ENCODE measurements around the gene ATAD3B. TPM values are rescaled to one million over a fixed set of nuclear protein-coding genes. Genes with fewer than 3 reads are reported as not detected.

Gene ATAD3B
- total RNA-seq, 1 donor from 2014 or later: 63.0 TPM

DNA sequence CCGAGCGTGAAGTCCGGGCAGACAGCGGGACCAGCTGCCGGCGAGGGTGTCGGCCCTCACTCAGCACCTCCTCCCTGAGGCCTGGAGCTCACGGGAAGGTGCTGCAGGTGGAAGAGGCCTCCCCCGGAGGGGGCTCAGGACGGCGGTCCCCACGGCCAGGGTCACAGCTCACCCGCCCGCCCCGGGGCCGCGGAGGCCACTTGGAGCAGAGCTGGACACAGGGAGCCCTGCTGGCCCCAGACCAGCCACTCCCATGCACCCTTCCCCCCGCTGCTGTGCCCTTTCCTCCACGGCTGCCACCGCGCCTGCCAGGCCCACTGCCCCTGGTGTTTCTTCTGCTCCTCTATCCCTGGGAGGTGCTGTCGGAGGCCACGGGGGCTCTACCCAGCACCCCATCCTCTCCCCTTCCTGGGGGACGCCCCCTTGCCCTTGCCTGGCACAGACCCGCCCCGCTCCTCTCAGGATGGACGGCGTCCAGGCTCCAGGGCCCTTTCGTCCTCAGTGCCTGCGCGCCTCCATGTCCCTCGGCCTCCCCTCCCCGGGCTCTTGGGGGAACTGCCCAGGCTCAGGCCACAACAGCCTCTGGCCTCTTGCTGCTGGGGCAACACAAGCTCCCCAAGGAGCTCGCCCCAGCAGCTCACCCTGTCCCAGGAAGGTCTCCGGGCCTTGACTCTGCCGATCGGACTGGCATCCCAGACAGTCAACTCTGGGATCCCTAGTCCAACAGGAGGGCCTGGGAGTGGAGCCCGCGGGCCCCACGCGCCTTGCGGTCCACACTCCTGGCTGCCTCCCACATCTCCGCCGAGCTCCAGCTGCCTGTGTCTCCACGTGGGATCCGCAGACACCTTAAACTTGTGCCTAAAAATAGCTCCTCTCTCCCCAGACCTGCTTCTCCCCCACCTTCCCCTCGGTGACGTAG, 64.7 kb downstream of the ATAD3B start:
- Mint-ChIP-seq H3K4me1 (ENCODE audit: low read depth, unreplicated experiment) (peaks cover 4% of the 10 kb centered on the region), H3K9me3 (ENCODE audit: unreplicated experiment) (peaks cover 5% of the 10 kb centered on the region), H3K4me3 (ENCODE audit: unreplicated experiment) (no peak overlapping the region), H3K27ac (ENCODE audit: unreplicated experiment) (no peak overlapping the region), H3K27me3 (ENCODE audit: low read depth, unreplicated experiment) (no peaks in the 10 kb centered on the region), H3K36me3 (ENCODE audit: low read depth, unreplicated experiment) (peaks cover 8% of the 10 kb centered on the region)
- no peak overlapping the region for H3K4me3 ChIP-seq (ENCODE audit: insufficient read depth, low read depth, low read length)
- H3K9me3 ChIP-seq (ENCODE audit: insufficient read depth, low read depth, low read length): peaks cover 4% of the 10 kb centered on the region
- peaks cover 8% of the 10 kb centered on the region for H3K36me3 ChIP-seq (ENCODE audit: insufficient read depth, low read length)
- H2AFZ ChIP-seq (ENCODE audit: low read depth, low read length): no peak overlapping the region
- FAIRE-seq: no peak
- peaks cover 13% of the 10 kb centered on the region for H3K4me1 ChIP-seq (ENCODE audit: insufficient read depth, low read length)
- H3K4me2 ChIP-seq (ENCODE audit: low read length): no peak overlapping the region
- H3K9ac ChIP-seq (ENCODE audit: low read length): no peak overlapping the region
- TF ChIP-seq EZH2 (IDR thresholded peaks at IDR 0.05; ENCODE audit: insufficient read depth, low read length): no peak
- TF ChIP-seq, protein P1, sequence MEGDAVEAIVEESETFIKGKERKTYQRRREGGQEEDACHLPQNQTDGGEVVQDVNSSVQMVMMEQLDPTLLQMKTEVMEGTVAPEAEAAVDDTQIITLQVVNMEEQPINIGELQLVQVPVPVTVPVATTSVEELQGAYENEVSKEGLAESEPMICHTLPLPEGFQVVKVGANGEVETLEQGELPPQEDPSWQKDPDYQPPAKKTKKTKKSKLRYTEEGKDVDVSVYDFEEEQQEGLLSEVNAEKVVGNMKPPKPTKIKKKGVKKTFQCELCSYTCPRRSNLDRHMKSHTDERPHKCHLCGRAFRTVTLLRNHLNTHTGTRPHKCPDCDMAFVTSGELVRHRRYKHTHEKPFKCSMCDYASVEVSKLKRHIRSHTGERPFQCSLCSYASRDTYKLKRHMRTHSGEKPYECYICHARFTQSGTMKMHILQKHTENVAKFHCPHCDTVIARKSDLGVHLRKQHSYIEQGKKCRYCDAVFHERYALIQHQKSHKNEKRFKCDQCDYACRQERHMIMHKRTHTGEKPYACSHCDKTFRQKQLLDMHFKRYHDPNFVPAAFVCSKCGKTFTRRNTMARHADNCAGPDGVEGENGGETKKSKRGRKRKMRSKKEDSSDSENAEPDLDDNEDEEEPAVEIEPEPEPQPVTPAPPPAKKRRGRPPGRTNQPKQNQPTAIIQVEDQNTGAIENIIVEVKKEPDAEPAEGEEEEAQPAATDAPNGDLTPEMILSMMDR (IDR thresholded peaks at IDR 0.05; ENCODE audit: insufficient read depth, low read depth, low read length): no peak
- peaks cover 33% of the 10 kb centered on the region for H4K20me1 ChIP-seq (ENCODE audit: insufficient read depth, low read length)
- no peak overlapping the region for H3K27ac ChIP-seq (ENCODE audit: low read depth, low read length)
- peaks cover 35% of the 10 kb centered on the region for H3K79me2 ChIP-seq (ENCODE audit: insufficient read depth, low read length)
- DNase-seq (ENCODE audit: low read depth): no peak
- no peaks in the 10 kb centered on the region for H3K27me3 ChIP-seq (ENCODE audit: insufficient read depth, low read length)

DNA sequence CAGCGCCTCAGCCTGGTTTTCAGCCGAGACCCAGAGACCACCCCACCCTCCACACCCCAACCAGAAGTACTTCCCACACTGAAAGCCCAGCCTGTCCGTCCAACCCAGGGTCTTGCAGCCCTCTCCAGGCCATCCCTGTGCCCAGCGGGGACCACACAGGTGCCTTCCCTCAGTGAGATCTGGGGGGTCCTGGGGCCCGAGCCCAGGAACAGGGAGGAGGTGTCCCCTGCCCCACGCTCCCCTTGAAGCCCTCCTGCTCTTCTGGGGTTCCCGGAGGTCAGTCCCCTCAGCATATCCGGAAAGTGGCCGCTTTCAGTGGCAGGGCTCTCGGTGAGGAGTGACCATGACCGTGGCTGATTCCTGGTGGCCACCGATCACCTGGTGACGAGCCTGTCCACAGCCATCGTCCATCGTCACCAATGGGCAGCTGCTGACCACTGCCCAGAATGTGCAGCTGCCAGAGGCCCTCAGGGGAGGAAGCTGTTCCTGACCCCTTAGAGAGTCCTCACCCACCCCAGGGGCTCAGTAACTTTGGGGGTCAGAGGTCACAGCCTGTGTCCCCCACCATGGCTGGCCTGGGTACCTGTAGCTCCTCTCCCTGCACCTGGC, 65.5 kb downstream of the ATAD3B start:
- Mint-ChIP-seq H3K27ac (ENCODE audit: unreplicated experiment) (no peak overlapping the region), H3K4me1 (ENCODE audit: low read depth, unreplicated experiment) (peaks cover 4% of the 10 kb centered on the region), H3K9me3 (ENCODE audit: unreplicated experiment) (peaks cover 2% of the 10 kb centered on the region), H3K27me3 (ENCODE audit: low read depth, unreplicated experiment) (no peaks in the 10 kb centered on the region), H3K4me3 (ENCODE audit: unreplicated experiment) (no peak overlapping the region), H3K36me3 (ENCODE audit: low read depth, unreplicated experiment) (peaks cover 11% of the 10 kb centered on the region)
- no peak for FAIRE-seq
- peaks cover 35% of the 10 kb centered on the region for H3K79me2 ChIP-seq (ENCODE audit: insufficient read depth, low read length)
- no peak overlapping the region for H2AFZ ChIP-seq (ENCODE audit: low read depth, low read length)
- TF ChIP-seq, protein P1 (IDR thresholded peaks at IDR 0.05; ENCODE audit: insufficient read depth, low read depth, low read length): no peak
- TF ChIP-seq EZH2 (IDR thresholded peaks at IDR 0.05; ENCODE audit: insufficient read depth, low read length): no peak
- peaks cover 13% of the 10 kb centered on the region for H3K4me1 ChIP-seq (ENCODE audit: insufficient read depth, low read length)
- peaks cover 8% of the 10 kb centered on the region for H3K36me3 ChIP-seq (ENCODE audit: insufficient read depth, low read length)
- H3K9me3 ChIP-seq (ENCODE audit: insufficient read depth, low read depth, low read length): peaks cover under 1% of the 10 kb centered on the region
- DNase-seq (ENCODE audit: low read depth): no peak
- no peak overlapping the region for H3K9ac ChIP-seq (ENCODE audit: low read length)
- H3K4me2 ChIP-seq (ENCODE audit: low read length): no peak overlapping the region
- H3K27ac ChIP-seq (ENCODE audit: low read depth, low read length): no peak overlapping the region
- no peak overlapping the region for H3K4me3 ChIP-seq (ENCODE audit: insufficient read depth, low read depth, low read length)
- no peaks in the 10 kb centered on the region for H3K27me3 ChIP-seq (ENCODE audit: insufficient read depth, low read length)
- peaks cover 29% of the 10 kb centered on the region for H4K20me1 ChIP-seq (ENCODE audit: insufficient read depth, low read length)
